NCI-H1048 (cell line): ENCODE results near the gene KCNT2.

ENCODE experiments used
- DNase-seq: peaks from one replicate; lab custom pipeline; 2025; lab: John Stamatoyannopoulos, UW

KCNT2 gene

GRCh38 chr1:196181594-196181878 lies 426.7 kb downstream of the KCNT2 start:
- DNase-seq, result no peak

GRCh38 chr1:196180847-196181593 lies 427.2 kb downstream of the KCNT2 start:
- no peak for DNase-seq

- DNase-seq, result no peak
These were observed 430.1 kb downstream of the KCNT2 start for GRCh38 chr1:196178083-196178635.
